Endothelial cell of umbilical vein (primary cell): Measurements from ENCODE around the gene ZBTB14. TPM values are rescaled to one million over a fixed set of nuclear protein-coding genes. Genes with fewer than 3 reads are reported as not detected.

Experiments used
- BruUV-seq: library from RNA; stranded (reverse); fragments of 400-500 nt; replicated peaks from 2 replicates; lab custom pipeline; 2021; lab: Mats Ljungman, UMichigan
- CTCF ChIA-PET: fragments of 300-600, 350-600 bp; sonication (Branson Sonifier 250); formaldehyde crosslinking; loops from one replicate; lab custom pipeline; 2021; ENCODE audit warnings: antibody characterized with exemption, inconsistent platforms; lab: Charles Lee
- POLR2A ChIA-PET: fragments of 300-600, 350-600 bp; sonication (Branson Sonifier 250); formaldehyde crosslinking; loops from one replicate; lab custom pipeline; 2021; ENCODE audit warnings: antibody characterized with exemption, inconsistent platforms; lab: Charles Lee
- DNase-seq: peaks from one replicate; pipeline ENCODE4 v3.0.0-alpha.2; 2011; ENCODE audit warnings: low read depth, low spot score
- FAIRE-seq: peaks from 2 replicates; lab custom pipeline; 2011; peaks lifted over from hg19 to GRCh38; lab: Jason Lieb, UNC
- H2AFZ ChIP-seq: 2 replicates; pipeline ENCODE4 v1.6.0; 2012; ENCODE audit warnings: low read depth, low read length, control low read depth, inconsistent platforms
- H3K27ac ChIP-seq: 2 replicates; pipeline ENCODE4 v1.5.1; 2011; ENCODE audit warnings: low read depth, mild to moderate bottlenecking, control low read depth, low read length, moderate library complexity; ENCODE audit not compliant: insufficient read depth
- H3K27me3 ChIP-seq, 2 experiments: 2 replicates each; pipeline versions ENCODE4 v1.6.0 to v1.6.1; 2011; ENCODE audit warnings: low read length in 2 of 2, mixed read lengths in 1 of 2; ENCODE audit not compliant: control insufficient read depth in 2 of 2, insufficient read depth in 2 of 2
- H3K36me3 ChIP-seq, 2 experiments: 2 replicates in 1 of 2; 3 replicates in 1 of 2; pipeline ENCODE4 v1.5.1; 2011; ENCODE audit warnings: low read length in 2 of 2, mild to moderate bottlenecking in 1 of 2, moderate library complexity in 1 of 2; ENCODE audit not compliant: control insufficient read depth in 2 of 2, insufficient read depth in 2 of 2; ENCODE audit errors: extremely low read depth in 1 of 2
- H3K4me1 ChIP-seq: 3 replicates; pipeline ENCODE4 v1.5.1; 2011; ENCODE audit warnings: mild to moderate bottlenecking, low read length; ENCODE audit not compliant: control insufficient read depth, insufficient read depth; ENCODE audit errors: extremely low read depth
- H3K4me2 ChIP-seq: 2 replicates; pipeline ENCODE4 v1.6.1; 2011; ENCODE audit warnings: low read length, control low read depth, mixed read lengths; ENCODE audit not compliant: insufficient read depth
- H3K4me3 ChIP-seq, 3 experiments: fragments of 200-600 bp in 1 of 3; sonication (generic), shearing (Covaris generic) in 1 of 3; replicated peaks in 1 of 3; 2 replicates each; pipeline ENCODE4 v1.5.1; 2011 to 2016; ENCODE audit warnings: control low read depth in 3 of 3, low read length in 3 of 3, mild to moderate bottlenecking in 2 of 3, inconsistent platforms in 1 of 3, low read depth in 1 of 3, moderate library complexity in 1 of 3; ENCODE audit not compliant: insufficient read depth in 1 of 3
- H3K79me2 ChIP-seq: 2 replicates; pipeline ENCODE4 v1.6.0; 2012; ENCODE audit warnings: low read length, inconsistent platforms; ENCODE audit not compliant: control insufficient read depth, insufficient read depth
- H3K9ac ChIP-seq: replicated peaks from 2 replicates; pipeline ENCODE3; 2011; ENCODE audit warnings: low read length, control low read depth; ENCODE audit not compliant: insufficient read depth; ENCODE audit errors: extremely low read depth
- H3K9me1 ChIP-seq: replicated peaks from 3 replicates; pipeline ENCODE4 v1.6.0; 2011; ENCODE audit warnings: mild to moderate bottlenecking, low read length; ENCODE audit not compliant: control insufficient read depth, insufficient read depth; ENCODE audit errors: extremely low read depth
- H3K9me3 ChIP-seq: replicated peaks from 2 replicates; pipeline ENCODE4 v1.5.1; 2012; ENCODE audit warnings: low read length, inconsistent platforms; ENCODE audit not compliant: control insufficient read depth, insufficient read depth
- H4K20me1 ChIP-seq: replicated peaks from 2 replicates; pipeline ENCODE3; 2011; ENCODE audit warnings: mild to moderate bottlenecking, low read length; ENCODE audit not compliant: control insufficient read depth, insufficient read depth; ENCODE audit errors: extremely low read depth
- EZH2 ChIP-seq: IDR thresholded peaks from 2 replicates; pipeline ENCODE4 v1.6.1; 2012; ENCODE audit warnings: borderline replicate concordance, low read depth, mild to moderate bottlenecking, moderate library complexity, low read length, inconsistent platforms; ENCODE audit not compliant: severe bottlenecking
- FOS ChIP-seq: IDR thresholded peaks from 2 replicates; pipeline ENCODE4 v1.6.1; 2011; ENCODE audit warnings: mild to moderate bottlenecking, low read length, moderate library complexity, borderline replicate concordance; ENCODE audit not compliant: insufficient read depth
- GATA2 ChIP-seq: IDR thresholded peaks from 2 replicates; pipeline ENCODE4 v1.7.0; 2011; ENCODE audit warnings: low read depth, mild to moderate bottlenecking, moderate library complexity, mixed read lengths, low read length; ENCODE audit not compliant: insufficient read length, insufficient read depth
- JUN ChIP-seq: IDR thresholded peaks from 2 replicates; pipeline ENCODE4 v1.6.1; 2011; ENCODE audit warnings: borderline replicate concordance, low read depth; ENCODE audit not compliant: insufficient read length, insufficient read depth
- MYC ChIP-seq: IDR thresholded peaks from one replicate; pipeline ENCODE4 v1.6.1; 2011; ENCODE audit warnings: mild to moderate bottlenecking, low read depth, low read length
- POLR2A ChIP-seq: IDR thresholded peaks from 2 replicates; pipeline ENCODE4 v1.6.1; 2012; ENCODE audit warnings: low read depth, mild to moderate bottlenecking, control low read depth, low read length
- POLR2AphosphoS5 ChIP-seq: IDR thresholded peaks from 2 replicates; pipeline ENCODE4 v1.6.1; 2012; ENCODE audit warnings: low read depth, mild to moderate bottlenecking, control low read depth, low read length, moderate library complexity; ENCODE audit not compliant: insufficient read depth
- dilution Hi-C: fragments of 300-500 bp; cut with MboI; formaldehyde crosslinking; loops from one replicate; pipeline ENCODE4 v1.15.0; 2019; ENCODE audit warnings: low sequenced_read_pairs; ENCODE audit not compliant: extremely low pct_ligation_motif_present
- intact Hi-C: fragments of 100-400 bp; cut with micrococcal nuclease; formaldehyde crosslinking; loops from one replicate; pipeline ENCODE4 v1.10.0; 2022
- polyA plus RNA-seq, 4 experiments: library from polyadenylated mRNA; depleted of rRNA in 3 of 4; stranded (reverse) in 3 of 4; unstranded in 1 of 4; fragments of >200 nt; gene quantifications; 2 replicates each; pipeline versions ENCODE4 v1.2.1 to v1.2.3, GENCODE V29; 2011 to 2012; ENCODE audit warnings: missing spikeins in 1 of 4
- total RNA-seq: library from RNA; stranded (reverse); gene quantifications from 2 replicates; pipeline ENCODE4 v1.2.3, GENCODE V29; 2021
- TF ChIP-seq, protein P1 (sequence below): IDR thresholded peaks from 2 replicates; pipeline ENCODE4 v1.6.1; 2011; ENCODE audit not compliant: insufficient read depth, insufficient read length
- TF ChIP-seq, protein P2 (sequence below), 2 donors: IDR thresholded peaks; 1 replicate in 1 of 2; 2 replicates in 1 of 2; pipeline ENCODE4 v1.5.1; 2011; ENCODE audit warnings: low read length in 2 of 2, mild to moderate bottlenecking in 2 of 2, moderate library complexity in 2 of 2, control low read depth in 1 of 2, inconsistent platforms in 1 of 2, low read depth in 1 of 2; ENCODE audit not compliant: insufficient read depth in 1 of 2; ENCODE audit errors: extremely low read depth in 1 of 2

The ZBTB14 gene
- total and polyA plus RNA-seq, 2 donors (not counting 3 experiments of a cell fraction or from before 2014, with no cell fraction given), result 5.5 to 13.7 TPM

DNA sequence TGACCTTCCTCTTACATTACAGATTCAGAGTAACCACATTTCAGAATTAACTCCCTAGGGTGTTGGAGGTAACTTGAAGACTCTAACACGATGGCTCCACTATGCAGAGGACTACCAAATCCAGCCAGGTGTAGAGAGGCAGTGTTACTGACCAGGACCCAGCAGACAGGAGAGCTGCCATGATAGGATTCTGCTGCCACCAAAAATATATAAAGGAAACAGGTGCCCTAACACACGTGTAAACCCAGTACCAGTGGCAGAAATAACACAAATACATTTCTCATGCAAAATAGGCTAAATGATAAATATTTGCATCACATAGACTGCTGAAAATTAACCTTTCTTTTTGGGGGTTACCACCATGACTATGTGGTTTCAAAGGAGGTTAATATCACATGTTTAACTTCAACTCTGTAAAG, 7.0 kb downstream of the ZBTB14 start:
- H3K36me3 ChIP-seq, result peaks cover 5 to 9% of the 10 kb centered on the region in 2 experiments
- FAIRE-seq (no peak), DNase-seq (no peak)
- no peak for TF ChIP-seq POLR2AphosphoS5
- H2AFZ ChIP-seq, result no peak overlapping the region
- H3K4me2 ChIP-seq, result no peak overlapping the region
- POLR2A ChIA-PET, result no interaction called here
- H3K4me3 ChIP-seq, result no peak overlapping the region
- peaks cover under 1% of the 10 kb centered on the region for H3K4me1 ChIP-seq
- no peaks in the 10 kb centered on the region for H3K9me3 ChIP-seq
- no peaks in the 10 kb centered on the region for H3K27me3 ChIP-seq
- dilution Hi-C loops, result no loop called here
- peaks cover 3% of the 10 kb centered on the region for H3K79me2 ChIP-seq
- no peak overlapping the region for H3K9ac ChIP-seq
- H4K20me1 ChIP-seq, result no peaks in the 10 kb centered on the region
- CTCF ChIA-PET, result no interaction called here
- no peaks in the 10 kb centered on the region for H3K9me1 ChIP-seq
- intact Hi-C loops, result no loop called here
- no TSS peak for BruUV-seq
- no peak overlapping the region for H3K27ac ChIP-seq

DNA sequence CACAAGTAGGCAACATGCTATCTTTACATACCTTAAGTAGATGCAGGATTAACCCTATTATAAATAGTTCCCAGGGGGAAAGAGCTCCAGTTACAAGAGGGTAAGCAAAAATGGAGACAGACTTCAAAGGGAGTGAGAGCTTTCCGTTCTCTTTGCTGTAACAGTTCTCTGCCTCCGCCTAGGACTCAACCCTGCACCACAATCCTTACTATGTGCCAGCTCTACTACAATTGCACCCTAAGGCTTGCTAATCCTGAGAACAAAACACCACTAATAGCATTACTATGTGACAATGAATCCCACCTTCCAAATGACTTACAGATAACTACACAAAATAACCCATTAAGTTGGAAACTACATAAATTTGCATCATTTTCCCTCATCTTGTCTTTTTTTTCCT, 7.7 kb downstream of the ZBTB14 start:
- Histone ChIP-seq H3K79me2 (no peaks in the 10 kb centered on the region), H3K4me2 (no peak overlapping the region), H2AFZ (no peak overlapping the region), H3K4me1 (no peaks in the 10 kb centered on the region), H3K9me1 (no peaks in the 10 kb centered on the region), H3K27ac (no peak overlapping the region), H3K9ac (no peak overlapping the region), H3K27me3 (no peaks in the 10 kb centered on the region), H3K36me3 (peaks cover 5 to 9% of the 10 kb centered on the region in 2 experiments), H3K9me3 (no peaks in the 10 kb centered on the region), H4K20me1 (no peaks in the 10 kb centered on the region), H3K4me3 (no peak overlapping the region)
- intact Hi-C loops (no loop called here), dilution Hi-C loops (no loop called here)
- DNase-seq, result no peak
- ChIA-PET CTCF (no interaction called here), POLR2A (no interaction called here)
- TF ChIP-seq FOS (no peak), EZH2 (no peak), POLR2AphosphoS5 (no peak), POLR2A (no peak), GATA2 (no peak), MYC (no peak), JUN (no peak)
- TF ChIP-seq, protein P1, sequence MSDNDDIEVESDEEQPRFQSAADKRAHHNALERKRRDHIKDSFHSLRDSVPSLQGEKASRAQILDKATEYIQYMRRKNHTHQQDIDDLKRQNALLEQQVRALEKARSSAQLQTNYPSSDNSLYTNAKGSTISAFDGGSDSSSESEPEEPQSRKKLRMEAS, result no peak
- TF ChIP-seq, protein P2, sequence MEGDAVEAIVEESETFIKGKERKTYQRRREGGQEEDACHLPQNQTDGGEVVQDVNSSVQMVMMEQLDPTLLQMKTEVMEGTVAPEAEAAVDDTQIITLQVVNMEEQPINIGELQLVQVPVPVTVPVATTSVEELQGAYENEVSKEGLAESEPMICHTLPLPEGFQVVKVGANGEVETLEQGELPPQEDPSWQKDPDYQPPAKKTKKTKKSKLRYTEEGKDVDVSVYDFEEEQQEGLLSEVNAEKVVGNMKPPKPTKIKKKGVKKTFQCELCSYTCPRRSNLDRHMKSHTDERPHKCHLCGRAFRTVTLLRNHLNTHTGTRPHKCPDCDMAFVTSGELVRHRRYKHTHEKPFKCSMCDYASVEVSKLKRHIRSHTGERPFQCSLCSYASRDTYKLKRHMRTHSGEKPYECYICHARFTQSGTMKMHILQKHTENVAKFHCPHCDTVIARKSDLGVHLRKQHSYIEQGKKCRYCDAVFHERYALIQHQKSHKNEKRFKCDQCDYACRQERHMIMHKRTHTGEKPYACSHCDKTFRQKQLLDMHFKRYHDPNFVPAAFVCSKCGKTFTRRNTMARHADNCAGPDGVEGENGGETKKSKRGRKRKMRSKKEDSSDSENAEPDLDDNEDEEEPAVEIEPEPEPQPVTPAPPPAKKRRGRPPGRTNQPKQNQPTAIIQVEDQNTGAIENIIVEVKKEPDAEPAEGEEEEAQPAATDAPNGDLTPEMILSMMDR (IDR thresholded peaks at IDR 0.05; ENCODE audit: extremely low read depth in 1 of 2, insufficient read depth in 1 of 2, low read depth in 1 of 2, low read length in 2 of 2), result no peak
- no peak for FAIRE-seq
- BruUV-seq, result no TSS peak
